IMR-90 (cell line): ENCODE results near the gene LAMP5.

ENCODE experiments used
- CEBPB ChIP-seq: IDR thresholded peaks from 2 replicates; pipeline ENCODE4 v1.6.1; 2012; ENCODE audit warnings: low read depth, low read length, improper control_type of control experiment
- FOS ChIP-seq: fragments of 150-350 bp; IDR thresholded peaks from 2 replicates; pipeline ENCODE4 v1.6.1; 2016; ENCODE audit warnings: low read depth, low read length
- MAFK ChIP-seq: IDR thresholded peaks from 2 replicates; pipeline ENCODE4 v1.6.1; 2012; ENCODE audit warnings: low read depth, low read length, improper control_type of control experiment
- POLR2A ChIP-seq: IDR thresholded peaks from 2 replicates; pipeline ENCODE4 v1.6.1; 2012; ENCODE audit warnings: mild to moderate bottlenecking, low read depth, low read length
- TF ChIP-seq, protein P1 (sequence below): conservative IDR thresholded peaks from 2 replicates; pipeline ENCODE4 v1.5.1; 2012; ENCODE audit warnings: mild to moderate bottlenecking, low read depth, low read length, improper control_type of control experiment

DNA sequence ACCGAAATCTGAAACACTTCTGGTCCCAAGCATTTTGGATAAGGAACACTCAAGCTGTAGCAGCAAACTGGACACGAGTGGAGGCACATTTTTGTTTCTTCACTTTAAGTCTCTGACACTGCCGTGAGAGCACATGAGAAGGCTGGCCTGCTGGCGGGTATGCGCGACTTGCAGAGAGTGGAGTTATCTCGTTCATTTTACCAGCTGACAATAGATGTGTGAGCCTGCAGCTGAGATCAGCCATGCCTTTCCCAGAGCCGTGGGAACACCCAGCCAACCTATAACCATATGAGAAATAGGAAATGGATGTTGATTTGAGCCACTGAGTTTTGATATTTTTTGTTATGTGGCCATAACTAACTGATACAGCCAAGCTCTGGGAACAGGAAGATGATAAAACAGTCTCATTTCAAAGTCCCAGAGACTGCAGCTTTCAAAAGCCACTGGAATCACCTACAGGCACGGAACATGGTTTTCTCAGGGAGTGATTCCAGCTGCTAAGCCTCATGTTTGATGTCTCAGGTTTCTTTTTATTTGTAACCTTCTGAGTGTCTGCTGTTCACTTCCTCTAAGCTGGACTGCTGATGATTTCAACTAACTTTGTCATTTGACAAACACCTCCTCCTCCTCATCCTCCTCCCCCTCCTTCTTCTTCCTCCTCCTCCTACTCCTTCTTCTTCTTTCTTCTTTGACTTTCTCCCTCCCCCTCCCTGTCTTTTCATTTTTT, 28.6 kb upstream of the LAMP5 start:
- TF ChIP-seq, protein P1, sequence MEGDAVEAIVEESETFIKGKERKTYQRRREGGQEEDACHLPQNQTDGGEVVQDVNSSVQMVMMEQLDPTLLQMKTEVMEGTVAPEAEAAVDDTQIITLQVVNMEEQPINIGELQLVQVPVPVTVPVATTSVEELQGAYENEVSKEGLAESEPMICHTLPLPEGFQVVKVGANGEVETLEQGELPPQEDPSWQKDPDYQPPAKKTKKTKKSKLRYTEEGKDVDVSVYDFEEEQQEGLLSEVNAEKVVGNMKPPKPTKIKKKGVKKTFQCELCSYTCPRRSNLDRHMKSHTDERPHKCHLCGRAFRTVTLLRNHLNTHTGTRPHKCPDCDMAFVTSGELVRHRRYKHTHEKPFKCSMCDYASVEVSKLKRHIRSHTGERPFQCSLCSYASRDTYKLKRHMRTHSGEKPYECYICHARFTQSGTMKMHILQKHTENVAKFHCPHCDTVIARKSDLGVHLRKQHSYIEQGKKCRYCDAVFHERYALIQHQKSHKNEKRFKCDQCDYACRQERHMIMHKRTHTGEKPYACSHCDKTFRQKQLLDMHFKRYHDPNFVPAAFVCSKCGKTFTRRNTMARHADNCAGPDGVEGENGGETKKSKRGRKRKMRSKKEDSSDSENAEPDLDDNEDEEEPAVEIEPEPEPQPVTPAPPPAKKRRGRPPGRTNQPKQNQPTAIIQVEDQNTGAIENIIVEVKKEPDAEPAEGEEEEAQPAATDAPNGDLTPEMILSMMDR, result no peak
- TF ChIP-seq MAFK (no peak), POLR2A (no peak), CEBPB (no peak), FOS (no peak)
